ENCODE data around the gene MED26. TPM values are rescaled to one million over a fixed set of nuclear protein-coding genes. Genes with fewer than 3 reads are reported as not detected.
A peak's percentile ranks its signal among the peaks of the same experiment; 100 is the strongest.
"Not testable (repeated sequence)": the region's sequence is repeated elsewhere in the genome, so short reads cannot be mapped to it uniquely, and the experiment has no call there.

The MED26 gene
- total and polyA plus RNA-seq, 2 experiments from 2014 or later = 6.6 to 7.8 TPM

DNA sequence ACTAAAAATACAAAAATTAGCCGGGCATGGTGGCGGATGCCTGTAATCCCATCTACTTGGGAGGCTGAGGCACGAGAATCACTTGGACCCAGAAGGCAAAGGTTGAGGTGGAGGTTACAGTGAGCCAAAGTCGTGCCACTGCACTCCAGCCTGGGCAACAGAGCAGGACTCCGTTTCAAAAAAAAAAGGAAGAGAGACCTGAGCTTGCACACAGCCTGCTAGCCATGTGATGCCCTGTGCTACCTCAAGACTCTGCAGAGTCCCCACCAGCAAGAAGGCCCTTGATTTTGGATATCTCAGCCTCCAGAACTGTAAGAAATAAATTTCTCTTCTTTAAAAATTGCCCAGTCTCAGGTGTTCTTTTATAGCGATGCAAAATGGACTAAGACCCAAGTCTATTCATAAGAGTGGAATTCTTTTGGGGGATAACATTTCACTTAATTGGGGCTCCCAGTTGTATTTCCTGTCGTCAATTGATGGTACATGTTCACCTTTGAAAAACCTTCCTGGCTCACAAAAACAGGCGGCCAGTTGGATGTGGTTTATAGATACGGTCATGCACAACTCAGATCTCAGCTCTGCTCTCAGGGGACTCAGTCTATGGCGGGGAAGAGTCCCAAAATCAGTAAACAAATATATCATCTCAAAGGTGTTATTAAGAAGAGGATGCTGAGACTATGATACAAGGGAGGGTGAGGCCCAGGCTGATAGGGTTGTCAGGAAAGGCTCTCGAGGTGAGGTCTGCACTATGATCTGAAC is 83.4 kb downstream of the MED26 start:
- H3K4me1 ChIP-seq (ENCODE audit: insufficient read depth) = peaks cover 14% of the 10 kb centered on the region
- no peaks in the 10 kb centered on the region for H3K27me3 ChIP-seq
- TF ChIP-seq EZH2 (IDR thresholded peaks at IDR 0.05; ENCODE audit: borderline replicate concordance) = no peak
- H3K4me2 ChIP-seq = no peak overlapping the region
- H3K79me2 ChIP-seq = peaks cover 49% of the 10 kb centered on the region
- no peak overlapping the region for H2AFZ ChIP-seq
- no peak overlapping the region for H3K4me3 ChIP-seq
- H3K27ac ChIP-seq = no peak overlapping the region
- H3K36me3 ChIP-seq (replicated peaks; ENCODE audit: insufficient read depth, low read depth) = no peaks in the 10 kb centered on the region
- H3K9me3 ChIP-seq (ENCODE audit: low read depth) = no peaks in the 10 kb centered on the region
- WGBS (ENCODE audit: low lambda C conversion rate, missing lambda C conversion rate) = 95% methylated on average over 11 of the region's 11 CpGs
- DNase-seq (ENCODE audit: low spot score) = no peak
- peaks cover 9% of the 10 kb centered on the region for H4K20me1 ChIP-seq (ENCODE audit: insufficient read depth, poor library complexity, severe bottlenecking)
- no peaks in the 10 kb centered on the region for H3K9me2 ChIP-seq (replicated peaks; ENCODE audit: insufficient read depth)

DNA sequence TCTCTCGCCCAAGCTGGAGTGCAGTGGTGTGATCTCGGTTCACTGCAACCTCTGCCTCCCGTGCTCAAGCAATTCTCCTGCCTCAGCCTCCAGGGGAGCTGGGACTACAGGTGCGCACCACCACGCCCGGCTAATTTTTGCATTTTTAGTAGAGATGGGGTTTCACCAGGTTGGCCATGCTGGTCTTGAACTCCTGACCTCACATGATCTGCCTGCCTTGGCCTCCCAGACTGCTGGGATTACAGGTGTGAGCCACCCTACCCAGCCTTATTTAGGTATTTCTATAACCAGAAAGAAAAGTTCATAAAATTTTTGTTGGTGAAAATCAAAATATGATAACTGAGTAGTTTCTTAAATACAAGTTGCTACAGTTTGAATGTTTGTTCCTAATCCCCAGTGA is 84.3 kb downstream of the MED26 start:
- not testable (repeated sequence) for H3K27ac ChIP-seq; H3K4me3 ChIP-seq; H3K9me3 ChIP-seq (ENCODE audit: low read depth); DNase-seq (ENCODE audit: low spot score); H3K36me3 ChIP-seq (replicated peaks; ENCODE audit: insufficient read depth, low read depth); H3K9me2 ChIP-seq (replicated peaks; ENCODE audit: insufficient read depth); H2AFZ ChIP-seq; H3K27me3 ChIP-seq
- peaks cover 10% of the 10 kb centered on the region for H4K20me1 ChIP-seq (ENCODE audit: insufficient read depth, poor library complexity, severe bottlenecking)
- peak overlapping the region; percentile 76 for H3K4me2 ChIP-seq
- H3K79me2 ChIP-seq = peaks cover 56% of the 10 kb centered on the region
- 91% methylated on average over 6 of the region's 6 CpGs for WGBS (ENCODE audit: low lambda C conversion rate, missing lambda C conversion rate)
- peaks cover 14% of the 10 kb centered on the region for H3K4me1 ChIP-seq (ENCODE audit: insufficient read depth)

DNA sequence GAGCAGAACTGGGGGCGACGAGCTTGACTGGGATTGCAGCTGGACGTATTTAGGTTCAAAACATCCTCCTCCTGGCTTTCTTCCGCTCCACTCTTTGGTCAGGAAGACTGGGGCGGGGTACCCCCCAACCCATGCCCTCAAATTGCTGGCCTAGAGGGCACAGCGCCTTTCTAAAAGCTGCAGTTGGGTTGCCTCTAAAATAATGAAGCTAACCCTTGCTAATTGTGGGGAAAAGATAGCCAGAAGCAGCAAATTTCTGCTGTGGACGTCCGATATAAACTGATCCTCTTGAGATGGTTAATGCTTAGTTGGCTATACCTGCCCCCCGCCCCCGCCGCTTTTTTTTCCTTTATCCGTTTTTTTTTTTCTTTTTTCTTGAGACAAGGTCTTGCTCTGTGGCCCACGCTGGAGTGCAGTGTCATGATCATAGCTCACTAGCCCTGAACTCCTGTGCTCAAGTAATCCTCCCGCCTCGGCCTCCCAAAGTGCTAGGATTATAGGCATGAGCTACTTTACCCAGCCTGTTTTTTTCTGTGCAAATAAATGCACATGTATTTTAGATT is 85.0 kb downstream of the MED26 start:
- Histone ChIP-seq H3K79me2 (peaks cover 64% of the 10 kb centered on the region), H3K36me3 (replicated peaks; ENCODE audit: insufficient read depth, low read depth) (no peaks in the 10 kb centered on the region)

DNA sequence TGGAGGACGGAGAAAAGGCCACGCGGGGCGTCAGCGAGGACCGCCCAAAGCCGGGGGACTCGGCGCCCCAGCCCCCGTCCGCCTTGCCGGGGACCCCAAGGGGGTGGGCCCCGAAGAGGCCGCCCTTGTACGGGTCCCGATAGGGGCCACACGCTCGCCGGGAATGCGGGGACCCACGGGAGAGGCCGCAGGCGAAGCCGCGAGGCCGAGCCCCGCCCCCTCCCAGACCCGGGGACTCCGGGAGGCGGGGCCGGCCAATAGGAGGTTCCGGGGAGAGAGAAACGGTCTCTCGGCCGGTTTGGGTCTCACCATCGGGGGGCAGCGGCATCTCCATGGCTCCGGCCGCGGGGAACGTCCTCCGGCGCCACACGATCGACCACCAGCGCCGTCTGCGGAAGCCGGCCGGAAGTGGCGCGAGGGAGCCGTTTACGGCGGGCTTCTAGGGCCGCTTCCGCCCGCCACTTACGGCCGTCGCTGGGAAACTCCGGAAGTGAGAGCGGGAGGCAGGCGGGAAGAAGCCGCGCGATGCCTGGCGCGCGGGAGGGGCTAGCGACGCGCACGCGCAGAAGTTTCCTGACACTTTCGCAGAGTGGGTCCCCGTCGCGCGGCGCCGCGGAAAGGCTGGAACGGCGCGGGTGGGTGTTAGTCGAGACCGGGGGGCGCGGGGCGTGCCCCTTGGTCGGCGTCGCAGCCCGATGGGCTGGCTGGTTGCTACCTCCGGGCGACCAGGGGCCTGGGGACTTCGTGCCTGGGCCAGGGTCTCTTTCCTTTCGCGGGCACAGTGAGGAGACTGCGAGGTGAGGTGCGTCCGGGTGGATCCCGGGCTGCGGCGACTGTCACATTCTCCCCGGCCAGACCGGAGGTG is 85.7 kb downstream of the MED26 start, which contains the start of gene CHERP:
Gene CHERP (minus strand): TSS at position 393 of the 865 bp plus-strand sequence. CDS start 59 bp downstream, at position 334.
- WGBS (ENCODE audit: low lambda C conversion rate, missing lambda C conversion rate) = under 1% methylated on average over 84 of the region's 108 CpGs
- Histone ChIP-seq H3K27ac (peak within 1 kb of the TSS; percentile 90), H3K79me2 (peaks cover 71% of the 10 kb centered on the region)

More for the DNA sequence above, 85.0 kb downstream of the MED26 start:
- peak overlapping the region; percentile 89 for H3K27ac ChIP-seq
- no peak for TF ChIP-seq EZH2 (IDR thresholded peaks at IDR 0.05; ENCODE audit: borderline replicate concordance)
- TF ChIP-seq, protein P1, sequence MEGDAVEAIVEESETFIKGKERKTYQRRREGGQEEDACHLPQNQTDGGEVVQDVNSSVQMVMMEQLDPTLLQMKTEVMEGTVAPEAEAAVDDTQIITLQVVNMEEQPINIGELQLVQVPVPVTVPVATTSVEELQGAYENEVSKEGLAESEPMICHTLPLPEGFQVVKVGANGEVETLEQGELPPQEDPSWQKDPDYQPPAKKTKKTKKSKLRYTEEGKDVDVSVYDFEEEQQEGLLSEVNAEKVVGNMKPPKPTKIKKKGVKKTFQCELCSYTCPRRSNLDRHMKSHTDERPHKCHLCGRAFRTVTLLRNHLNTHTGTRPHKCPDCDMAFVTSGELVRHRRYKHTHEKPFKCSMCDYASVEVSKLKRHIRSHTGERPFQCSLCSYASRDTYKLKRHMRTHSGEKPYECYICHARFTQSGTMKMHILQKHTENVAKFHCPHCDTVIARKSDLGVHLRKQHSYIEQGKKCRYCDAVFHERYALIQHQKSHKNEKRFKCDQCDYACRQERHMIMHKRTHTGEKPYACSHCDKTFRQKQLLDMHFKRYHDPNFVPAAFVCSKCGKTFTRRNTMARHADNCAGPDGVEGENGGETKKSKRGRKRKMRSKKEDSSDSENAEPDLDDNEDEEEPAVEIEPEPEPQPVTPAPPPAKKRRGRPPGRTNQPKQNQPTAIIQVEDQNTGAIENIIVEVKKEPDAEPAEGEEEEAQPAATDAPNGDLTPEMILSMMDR (IDR thresholded peaks at IDR 0.05; ENCODE audit: poor library complexity) = no peak
- no peak for TF ChIP-seq EZH2phosphoT487 (IDR thresholded peaks at IDR 0.05; ENCODE audit: low read depth, severe bottlenecking, unreplicated experiment)
- no peak for DNase-seq (ENCODE audit: low spot score)
- peak overlapping the region; percentile 83 for H3K4me3 ChIP-seq
- WGBS (ENCODE audit: low lambda C conversion rate, missing lambda C conversion rate) = 5% methylated on average over 13 of the region's 15 CpGs
- peak overlapping the region; percentile 70 for H2AFZ ChIP-seq
- no peaks in the 10 kb centered on the region for H3K27me3 ChIP-seq
- no peaks in the 10 kb centered on the region for H3K9me2 ChIP-seq (replicated peaks; ENCODE audit: insufficient read depth)
- H4K20me1 ChIP-seq (ENCODE audit: insufficient read depth, poor library complexity, severe bottlenecking) = peaks cover 18% of the 10 kb centered on the region
- peak overlapping the region; percentile 76 for H3K4me2 ChIP-seq
- no peaks in the 10 kb centered on the region for H3K9me3 ChIP-seq (ENCODE audit: low read depth)
- peaks cover 14% of the 10 kb centered on the region for H3K4me1 ChIP-seq (ENCODE audit: insufficient read depth)

More for the DNA sequence above, 85.7 kb downstream of the MED26 start, which contains the start of gene CHERP:
- Histone ChIP-seq H3K27me3 (no peaks in the 10 kb centered on the region), H3K4me1 (ENCODE audit: insufficient read depth) (peaks cover 14% of the 10 kb centered on the region), H2AFZ (peak within 1 kb of the TSS; percentile 70), H3K9me3 (ENCODE audit: low read depth) (no peaks in the 10 kb centered on the region), H3K4me3 (peak within 1 kb of the TSS; percentile 83), H4K20me1 (ENCODE audit: insufficient read depth, poor library complexity, severe bottlenecking) (peaks cover 20% of the 10 kb centered on the region), H3K4me2 (peak within 1 kb of the TSS; percentile 96), H3K9me2 (replicated peaks; ENCODE audit: insufficient read depth) (no peaks in the 10 kb centered on the region), H3K36me3 (replicated peaks; ENCODE audit: insufficient read depth, low read depth) (no peaks in the 10 kb centered on the region)
- peak; percentile 99 for DNase-seq (ENCODE audit: low spot score)
- no peak for TF ChIP-seq EZH2phosphoT487 (IDR thresholded peaks at IDR 0.05; ENCODE audit: low read depth, severe bottlenecking, unreplicated experiment)
- no peak for TF ChIP-seq EZH2 (IDR thresholded peaks at IDR 0.05; ENCODE audit: borderline replicate concordance)
- TF ChIP-seq, protein P1 (IDR thresholded peaks at IDR 0.05; ENCODE audit: poor library complexity) = no peak

Data from hepatocyte (in vitro differentiated cells).